ENCODE results near the gene UBQLN1. TPM values are rescaled to one million over a fixed set of nuclear protein-coding genes. Genes with fewer than 3 reads are reported as not detected.
A peak's percentile ranks its signal among the peaks of the same experiment; 100 is the strongest.

The UBQLN1 gene
- total and polyA plus RNA-seq, 9 of the 15 experiments (the other 6 are each of a cell fraction or from before 2014, with no cell fraction given), result 7.5 to 120 (median 52.8) TPM

GRCh38 chr9:83649515-83649914 lies 58.2 kb downstream of the UBQLN1 start (continued):
- TF ChIP-seq RCOR1 (IDR thresholded peaks at IDR 0.05; ENCODE audit: borderline replicate concordance in 1 of 2, low read depth in 2 of 2, low read length in 2 of 2) (peak in 1 of 2 experiments; percentile 37; a peak in 1 of 4 replicates), MAZ (CRISPR knock-in tag; conservative IDR thresholded peaks at IDR 0.05 in 1 of 2, IDR thresholded peaks at IDR 0.05 in 1 of 2) (no peak), CBFA2T2 (conservative IDR thresholded peaks at IDR 0.05) (peak; percentile 41; the same call in 1 of the 2 replicates), U2AF1 (optimal IDR thresholded peaks at IDR 0.05; ENCODE audit: low read depth, low read length) (no peak), HOXB6 (CRISPR knock-in tag; IDR thresholded peaks at IDR 0.05; ENCODE audit: borderline replicate concordance) (no peak), ZNF830 (CRISPR knock-in tag; IDR thresholded peaks at IDR 0.05) (no peak), NEUROD1 (IDR thresholded peaks at IDR 0.05; ENCODE audit: borderline replicate concordance, low read depth, low read length, partially characterized antibody) (no peak), RNF2 (IDR thresholded peaks at IDR 0.05) (no peak), ZNF395 (CRISPR knock-in tag; IDR thresholded peaks at IDR 0.05) (no peak), GATAD2A (IDR thresholded peaks at IDR 0.05) (no peak), SMAD1 (IDR thresholded peaks at IDR 0.05; ENCODE audit: low read depth, low read length, partially characterized antibody) (no peak), ZNF124 (CRISPR knock-in tag; IDR thresholded peaks at IDR 0.05) (no peak), TAF15 (IDR thresholded peaks at IDR 0.05; ENCODE audit: low read depth, low read length) (no peak), DDX20 (tag; IDR thresholded peaks at IDR 0.05; ENCODE audit: low read depth) (no peak), NCOA4 (IDR thresholded peaks at IDR 0.05; ENCODE audit: partially characterized antibody) (no peak), TFAP4 (CRISPR knock-in tag; IDR thresholded peaks at IDR 0.05; ENCODE audit: borderline replicate concordance) (peak; percentile 66), CTCF (IDR thresholded peaks at IDR 0.05 in 2 of 3, conservative IDR thresholded peaks at IDR 0.05 in 1 of 3; ENCODE audit: insufficient read depth in 2 of 3, low read depth in 1 of 3, low read length in 3 of 3) (no peak), CHAMP1 (IDR thresholded peaks at IDR 0.05) (no peak), MCM2 (IDR thresholded peaks at IDR 0.05; ENCODE audit: low read depth) (no peak), SAP30 (IDR thresholded peaks at IDR 0.05; ENCODE audit: borderline replicate concordance, insufficient read depth, low read depth, low read length, poor library complexity, severe bottlenecking) (no peak), NFATC3 (IDR thresholded peaks at IDR 0.05) (no peak), ARID1B (IDR thresholded peaks at IDR 0.05) (peak; percentile 41; the same call in 1 of the 2 replicates), HCFC1 (IDR thresholded peaks at IDR 0.05; ENCODE audit: low read depth, low read length) (no peak), HNRNPUL1 (IDR thresholded peaks at IDR 0.05; ENCODE audit: low read length) (no peak)

All from K562 (cell line).